ENCODE results near the gene LRAT. TPM values are rescaled to one million over a fixed set of nuclear protein-coding genes. Genes with fewer than 3 reads are reported as not detected.

LRAT gene
- total RNA-seq, 1 experiment from 2014 or later: 0.68 TPM

- POLR2A ChIA-PET (ENCODE audit: unreplicated experiment): no interaction called here
- Histone ChIP-seq H3K9me3 (ENCODE audit: insufficient read depth, low read depth) (no peaks in the 10 kb centered on the region), H3K27me3 (ENCODE audit: insufficient read depth, low read depth) (no peaks in the 10 kb centered on the region), H3K27ac (no peak overlapping the region), H3K4me2 (peak overlapping the region; percentile 94), H3K36me3 (ENCODE audit: low read depth) (no peaks in the 10 kb centered on the region), H3K4me3 (peak overlapping the region; percentile 64), H3F3A (ENCODE audit: insufficient read depth, low read depth) (no peaks in the 10 kb centered on the region), H3K79me2 (ENCODE audit: low read depth) (no peaks in the 10 kb centered on the region), H2AFZ (peak overlapping the region; percentile 94), H4K20me1 (ENCODE audit: insufficient read depth) (no peaks in the 10 kb centered on the region), H3K9me2 (ENCODE audit: insufficient read depth) (no peaks in the 10 kb centered on the region), H3K4me1 (replicated peaks; ENCODE audit: insufficient read depth) (no peaks in the 10 kb centered on the region; the same call in 1 of the 2 replicates)
- intact Hi-C loops (cut with micrococcal nuclease; ENCODE audit: unreplicated experiment): no loop called here
- BruUV-seq (replicated peaks): no TSS peak
- CTCF ChIA-PET: interaction anchor here (0.6 to 1.3 kb wide), 2 partner anchors 55 to 194 kb away, joined by 5 to 7 read pairs; partner anchors contain the start of gene PLRG1
- no peak for TF ChIP-seq EZH2 (IDR thresholded peaks at IDR 0.05; ENCODE audit: low read depth)
- no peak; the same call in 1 of the 2 replicates for TF ChIP-seq CTCF (conservative IDR thresholded peaks at IDR 0.05)
- peak in 1 of 2 experiments; percentile 3 for DNase-seq
Observed at GRCh38 chr4:154744341-154744926, 634 bp downstream of the LRAT start.

- Histone ChIP-seq H3K4me1 (replicated peaks; ENCODE audit: insufficient read depth) (no peaks in the 10 kb centered on the region), H3K79me2 (ENCODE audit: low read depth) (no peaks in the 10 kb centered on the region), H3K9me2 (ENCODE audit: insufficient read depth) (no peaks in the 10 kb centered on the region), H2AFZ (no peak overlapping the region), H3F3A (ENCODE audit: insufficient read depth, low read depth) (no peaks in the 10 kb centered on the region), H4K20me1 (ENCODE audit: insufficient read depth) (no peaks in the 10 kb centered on the region), H3K27ac (no peak overlapping the region), H3K9me3 (ENCODE audit: insufficient read depth, low read depth) (no peaks in the 10 kb centered on the region), H3K4me3 (no peak overlapping the region), H3K36me3 (ENCODE audit: low read depth) (no peaks in the 10 kb centered on the region), H3K4me2 (no peak overlapping the region), H3K27me3 (ENCODE audit: insufficient read depth, low read depth) (no peaks in the 10 kb centered on the region)
- POLR2A ChIA-PET (ENCODE audit: unreplicated experiment): no interaction called here
- BruUV-seq (replicated peaks): no TSS peak
- intact Hi-C loops (cut with micrococcal nuclease; ENCODE audit: unreplicated experiment): no loop called here
- CTCF ChIA-PET: no interaction called here
- DNase-seq: no peak
- TF ChIP-seq CTCF (conservative IDR thresholded peaks at IDR 0.05) (no peak), EZH2 (IDR thresholded peaks at IDR 0.05; ENCODE audit: low read depth) (no peak)
Observed at GRCh38 chr4:154757713-154758112, 13.9 kb downstream of the LRAT start.

GRCh38 chr4:154760895-154761294, 17.1 kb downstream of the LRAT start:
- ChIA-PET CTCF (no interaction called here), POLR2A (ENCODE audit: unreplicated experiment) (no interaction called here)
- no peaks in the 10 kb centered on the region for H3K9me2 ChIP-seq (ENCODE audit: insufficient read depth)

More at GRCh38 chr4:154760895-154761294, 17.1 kb downstream of the LRAT start:
- no peaks in the 10 kb centered on the region for H3K4me1 ChIP-seq (replicated peaks; ENCODE audit: insufficient read depth)
- H3K9me3 ChIP-seq (ENCODE audit: insufficient read depth, low read depth): no peaks in the 10 kb centered on the region
- no peak overlapping the region for H3K4me2 ChIP-seq
- no peaks in the 10 kb centered on the region for H3K79me2 ChIP-seq (ENCODE audit: low read depth)
- no peaks in the 10 kb centered on the region for H3K27me3 ChIP-seq (ENCODE audit: insufficient read depth, low read depth)
- TF ChIP-seq EZH2 (IDR thresholded peaks at IDR 0.05; ENCODE audit: low read depth) (no peak), CTCF (conservative IDR thresholded peaks at IDR 0.05) (no peak)
- intact Hi-C loops (cut with micrococcal nuclease; ENCODE audit: unreplicated experiment): no loop called here
- BruUV-seq (replicated peaks): no TSS peak
- H2AFZ ChIP-seq: no peak overlapping the region
- H4K20me1 ChIP-seq (ENCODE audit: insufficient read depth): no peaks in the 10 kb centered on the region
- DNase-seq: no peak
- H3K4me3 ChIP-seq: no peak overlapping the region
- no peaks in the 10 kb centered on the region for H3F3A ChIP-seq (ENCODE audit: insufficient read depth, low read depth)
- H3K36me3 ChIP-seq (ENCODE audit: low read depth): no peaks in the 10 kb centered on the region
- no peak overlapping the region for H3K27ac ChIP-seq
